ENCODE data around the gene NCKAP5.

NCKAP5 gene

DNA sequence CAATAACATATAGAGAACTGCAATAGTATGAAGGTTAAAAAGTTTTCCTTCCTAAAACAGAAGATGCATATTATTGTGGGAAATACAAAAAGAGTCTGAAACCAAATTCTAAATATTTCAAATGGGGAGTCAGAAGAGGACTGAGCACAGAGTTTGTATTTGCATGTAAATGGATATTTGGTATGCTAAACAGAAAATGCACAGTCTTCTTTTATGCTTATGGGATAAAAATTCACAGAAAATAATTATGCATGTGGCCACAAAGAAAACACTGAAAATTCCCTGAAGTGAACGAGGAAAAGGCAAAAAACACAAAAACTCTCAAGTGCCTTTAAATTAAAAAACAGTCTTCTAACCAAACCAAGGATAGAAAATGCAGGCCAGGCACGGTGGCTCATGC, 142.7 kb downstream of the NCKAP5 start:
- DNase-seq = no peak

DNA sequence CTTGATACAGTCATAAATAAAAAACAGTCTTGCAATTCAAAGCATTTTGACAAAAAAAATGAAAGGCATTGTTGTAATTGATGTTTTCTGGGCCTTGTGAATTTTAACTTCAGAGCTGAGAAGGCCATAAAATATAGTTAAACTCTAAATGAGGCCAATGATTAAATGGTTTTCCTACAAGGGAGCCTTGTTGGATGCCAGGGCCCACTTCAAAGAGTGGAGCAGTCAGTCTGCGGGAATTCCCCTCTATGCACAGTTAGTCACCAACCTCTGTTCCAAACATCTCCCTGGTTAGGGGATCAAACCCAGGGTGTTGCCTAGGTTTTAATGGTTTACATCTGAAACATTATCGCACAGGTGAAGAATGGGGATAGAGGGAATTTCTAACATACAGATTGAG, 143.4 kb downstream of the NCKAP5 start:
- no peak for DNase-seq

DNA sequence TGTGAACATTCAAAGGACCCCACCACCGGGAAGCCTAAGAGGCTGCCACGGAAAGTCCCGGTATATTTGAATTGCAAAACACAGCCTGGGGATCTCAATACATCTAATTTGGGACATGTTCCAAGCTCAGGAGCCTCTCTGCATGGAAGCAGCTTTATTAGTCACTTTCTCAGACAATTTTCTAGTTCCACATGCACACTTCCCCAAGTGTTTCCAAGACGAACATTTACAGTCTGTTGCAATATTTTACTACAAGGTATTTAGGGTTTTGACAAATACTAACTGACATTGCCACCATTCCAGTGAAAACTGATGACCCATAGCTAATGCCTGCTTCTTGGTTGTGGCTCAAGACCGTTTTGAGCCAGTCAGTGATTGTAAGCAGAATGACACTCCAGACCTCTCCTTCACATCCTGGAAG, 145.3 kb downstream of the NCKAP5 start:
- no peak for DNase-seq

DNA sequence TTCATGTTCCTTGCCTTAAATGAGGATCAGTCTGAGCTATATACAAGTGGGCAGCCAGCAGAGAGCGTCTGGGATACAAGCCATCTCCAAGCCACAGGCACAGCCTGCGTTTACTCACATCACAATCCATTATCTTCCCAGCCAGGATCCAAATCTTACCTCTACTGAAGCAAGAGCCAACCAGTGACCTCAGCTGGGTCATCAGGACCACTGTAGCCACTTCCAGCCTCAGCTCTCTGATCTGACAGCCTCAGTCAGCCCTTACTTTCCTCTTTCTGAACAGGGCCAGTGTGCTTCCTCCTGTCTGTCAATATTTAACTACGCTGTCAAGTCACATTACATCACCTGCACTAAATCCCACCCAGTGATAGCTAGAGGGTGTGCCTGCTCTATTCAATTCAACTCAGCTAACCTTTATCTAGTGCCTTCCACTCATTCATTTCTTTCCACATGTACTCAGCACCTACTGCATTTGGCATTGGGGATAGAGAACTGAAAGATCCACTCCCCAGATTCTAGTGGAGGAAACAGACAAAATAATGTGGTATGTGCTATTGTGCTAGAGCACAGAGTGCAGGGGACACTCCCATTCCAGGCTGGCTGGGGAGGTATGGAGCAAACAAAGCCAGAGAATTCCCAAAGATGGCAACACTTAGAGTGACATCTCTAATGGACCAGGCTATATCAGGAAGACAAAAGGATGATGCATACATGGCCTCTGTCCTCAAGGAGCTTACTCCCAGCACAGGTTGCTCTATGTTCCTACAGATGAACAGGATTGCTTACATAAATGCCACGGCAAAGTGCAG, 146.5 kb downstream of the NCKAP5 start:
- peak in 11 of 51 donors; percentile 1 to 30 (median 10) for DNase-seq

DNA sequence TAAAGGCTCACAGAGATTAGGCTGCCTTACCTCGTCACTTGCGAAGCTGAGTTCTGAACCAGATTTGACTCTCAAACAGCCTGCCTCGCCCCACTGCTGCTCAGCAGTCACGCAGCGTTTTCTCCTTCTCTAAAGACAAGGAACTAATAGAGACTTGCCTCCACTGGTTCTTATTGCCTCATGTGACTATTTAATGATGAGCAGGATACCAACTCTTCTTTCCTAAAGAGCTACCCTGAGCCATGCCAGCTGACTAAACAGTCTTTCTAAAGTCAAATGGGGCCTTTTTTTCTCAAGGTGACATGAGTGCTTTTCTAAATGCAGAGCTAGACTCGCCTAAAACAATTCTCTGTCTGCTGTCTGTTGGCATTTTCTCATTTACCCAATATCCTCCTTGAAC, 147.5 kb downstream of the NCKAP5 start:
- no peak for DNase-seq

DNA sequence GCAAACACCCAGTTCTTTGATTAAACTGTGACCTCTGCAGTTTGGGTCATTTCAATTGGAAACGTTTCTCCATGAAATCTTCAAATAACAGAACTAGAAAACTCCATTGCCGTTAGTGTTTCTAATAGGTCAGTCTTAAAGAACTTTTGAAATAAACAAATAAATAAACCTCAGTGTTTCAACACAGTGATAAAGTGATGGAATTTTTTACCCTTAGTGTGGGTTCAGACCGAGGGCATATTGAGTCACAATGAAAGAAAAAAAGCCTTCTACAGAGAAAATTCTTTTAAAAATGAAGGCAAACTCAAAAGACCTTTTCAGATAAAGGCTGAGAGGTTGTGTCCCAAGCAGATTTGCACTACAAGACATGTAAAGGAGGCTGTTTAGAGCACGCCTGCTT, 149.6 kb downstream of the NCKAP5 start:
- DNase-seq = no peak

DNA sequence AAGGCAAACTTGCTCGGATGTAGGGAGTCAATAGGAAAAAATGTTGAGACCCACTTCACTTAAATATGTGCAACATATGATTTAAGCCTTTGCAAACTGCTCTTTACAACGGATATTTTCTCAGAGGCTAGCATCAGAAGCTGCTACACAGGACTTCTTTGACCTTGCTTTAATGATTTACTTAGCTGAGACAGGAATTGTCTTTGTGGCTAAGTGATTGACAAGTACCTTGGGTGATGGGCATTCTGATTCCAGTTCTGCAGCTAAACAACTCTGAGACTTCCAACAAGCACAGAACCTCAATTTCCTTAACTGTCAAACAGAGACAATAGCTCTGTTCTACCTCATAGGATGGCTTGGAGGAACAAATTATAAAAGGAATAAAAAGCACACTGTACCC, 150.2 kb downstream of the NCKAP5 start:
- no peak for DNase-seq

DNA sequence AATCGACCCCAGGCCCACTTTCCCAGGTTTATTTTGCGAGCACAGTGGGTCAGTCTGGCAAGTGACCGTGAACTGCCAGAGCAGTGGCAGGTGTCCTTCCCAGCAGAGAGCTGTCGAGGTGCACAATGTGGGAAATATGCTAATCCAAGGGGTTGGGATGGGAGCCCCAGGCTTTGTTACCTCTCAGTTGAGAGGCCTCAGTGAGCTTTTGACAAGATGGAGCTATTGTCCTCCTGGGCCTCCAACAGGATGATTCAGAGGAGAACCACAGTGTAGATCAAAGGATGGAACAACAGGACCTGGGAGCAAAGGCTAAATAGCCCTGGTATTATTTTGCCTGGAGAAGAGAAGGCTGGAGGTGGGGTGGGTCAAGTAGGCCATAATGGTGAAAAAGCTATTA, 150.8 kb downstream of the NCKAP5 start:
- no peak for DNase-seq

DNA sequence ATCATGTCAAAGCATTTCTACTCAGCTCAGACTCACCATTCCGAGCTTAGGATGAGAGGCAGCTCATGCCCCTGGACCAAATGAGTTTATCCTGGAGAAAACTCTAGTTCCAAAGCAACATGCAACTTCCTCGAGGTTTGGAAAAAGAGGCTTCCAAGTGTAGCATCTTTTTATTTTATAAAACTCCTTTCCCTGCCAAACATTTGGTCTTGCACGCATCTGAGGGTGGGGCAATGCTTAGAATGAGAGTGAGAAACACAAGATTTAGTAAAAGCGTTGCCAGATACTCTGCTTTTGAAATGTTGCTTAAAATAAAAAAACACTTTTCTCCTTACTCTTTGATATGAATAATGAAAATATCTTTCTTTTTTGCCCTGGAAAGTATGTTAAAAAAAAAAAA, 151.5 kb downstream of the NCKAP5 start:
- no peak for DNase-seq

DNA sequence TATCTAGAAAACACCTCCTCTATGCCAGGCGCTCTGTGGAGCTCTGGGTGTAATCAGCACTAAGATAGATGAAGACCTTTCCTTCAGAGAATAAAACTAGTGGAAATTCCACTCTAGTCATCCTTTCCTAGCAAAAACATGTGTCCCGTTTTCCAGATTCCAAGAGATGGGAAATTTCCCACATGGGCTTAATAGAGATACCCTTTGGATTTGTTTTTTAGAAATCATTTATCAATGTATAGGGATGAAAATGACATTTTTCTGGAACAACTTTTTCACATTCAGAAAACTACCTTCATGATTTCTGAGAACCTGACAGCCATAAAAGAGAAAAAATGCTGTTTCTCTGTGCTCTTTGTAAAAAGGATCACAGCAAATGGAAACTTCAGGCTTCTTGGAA, 152.1 kb downstream of the NCKAP5 start:
- DNase-seq = no peak

DNA sequence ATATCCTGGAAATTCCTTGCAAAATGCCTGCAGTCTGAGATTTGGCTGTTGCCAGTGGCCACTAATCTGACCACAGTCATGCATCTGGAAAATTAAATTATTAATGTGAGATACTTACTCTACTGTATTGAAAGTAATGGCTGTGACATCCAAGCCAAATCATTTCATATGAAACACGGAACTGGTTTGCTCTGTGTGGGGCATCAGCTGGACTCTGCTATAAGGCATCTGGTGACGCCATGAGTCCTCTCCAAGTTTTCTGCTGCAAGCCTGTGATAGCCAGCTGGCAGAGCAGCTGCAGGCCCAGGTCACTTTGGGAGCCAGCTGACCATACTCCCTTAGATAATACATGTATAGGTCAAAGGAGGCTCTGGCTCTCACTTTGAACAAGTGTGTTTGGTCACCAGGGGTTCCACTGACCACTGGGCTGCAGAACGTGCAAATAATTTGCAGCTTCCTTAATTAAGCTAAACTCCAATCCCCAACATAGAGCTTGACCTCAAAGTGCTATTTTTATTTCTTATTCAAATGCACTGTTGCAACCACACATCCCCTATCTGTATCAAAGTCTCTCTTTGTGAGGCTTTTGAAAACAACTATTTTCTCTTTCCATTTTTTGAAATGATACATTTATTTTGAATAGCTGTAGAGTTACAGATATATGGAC, 152.9 kb downstream of the NCKAP5 start:
- DNase-seq = peak in 5 of 51 donors; percentile 2 to 24 (median 4)

DNA sequence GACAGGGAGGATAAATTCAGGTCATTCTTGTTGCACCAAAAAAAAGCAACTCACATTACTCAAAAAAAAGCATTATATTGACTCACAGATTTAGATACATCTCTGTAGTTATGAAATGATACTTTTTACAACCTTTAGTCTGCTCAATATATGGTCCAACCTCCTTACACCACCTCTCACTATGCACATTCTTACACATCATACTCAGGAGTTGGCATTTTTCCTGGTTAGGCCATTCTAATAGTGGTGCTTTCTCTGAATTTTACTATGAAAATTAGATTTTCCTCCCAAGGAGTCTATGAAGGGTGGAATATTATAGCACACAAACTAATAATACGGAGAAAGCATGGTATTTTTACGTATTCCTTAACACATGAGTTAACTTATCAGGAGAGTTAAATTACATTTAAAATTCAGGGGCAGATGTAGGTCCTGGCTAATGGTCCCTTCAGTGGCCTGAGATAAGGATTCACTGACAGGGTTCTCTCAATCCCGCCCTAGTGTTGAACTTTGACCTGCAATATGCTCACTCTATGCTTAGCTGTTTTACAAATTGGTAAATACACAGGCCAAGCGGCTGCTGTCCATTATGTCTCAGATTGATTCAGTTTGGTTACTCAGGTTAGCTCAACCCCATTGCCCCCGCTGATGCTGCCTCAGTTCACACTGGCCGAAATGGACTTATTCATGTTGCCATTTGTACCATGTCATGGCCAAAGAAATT, 153.6 kb downstream of the NCKAP5 start:
- no peak for DNase-seq

DNA sequence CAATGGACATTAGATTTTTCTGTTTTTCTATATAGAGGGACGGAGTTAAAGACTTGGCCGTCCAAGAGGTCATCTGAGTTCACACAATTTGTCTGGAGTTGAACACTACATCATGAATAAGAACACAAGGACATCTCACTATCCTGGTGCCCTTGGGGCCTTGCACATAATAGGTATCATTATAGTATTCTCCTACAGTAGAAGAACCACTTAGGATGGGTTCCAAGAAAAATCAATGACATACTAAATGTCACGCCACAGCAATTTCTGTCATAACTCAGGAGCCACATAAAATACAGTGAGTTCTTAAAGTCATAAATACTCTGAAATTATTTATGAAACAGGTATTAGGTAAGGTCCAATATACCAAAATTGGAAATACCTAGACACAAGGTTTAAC, 154.4 kb downstream of the NCKAP5 start:
- DNase-seq = no peak

DNA sequence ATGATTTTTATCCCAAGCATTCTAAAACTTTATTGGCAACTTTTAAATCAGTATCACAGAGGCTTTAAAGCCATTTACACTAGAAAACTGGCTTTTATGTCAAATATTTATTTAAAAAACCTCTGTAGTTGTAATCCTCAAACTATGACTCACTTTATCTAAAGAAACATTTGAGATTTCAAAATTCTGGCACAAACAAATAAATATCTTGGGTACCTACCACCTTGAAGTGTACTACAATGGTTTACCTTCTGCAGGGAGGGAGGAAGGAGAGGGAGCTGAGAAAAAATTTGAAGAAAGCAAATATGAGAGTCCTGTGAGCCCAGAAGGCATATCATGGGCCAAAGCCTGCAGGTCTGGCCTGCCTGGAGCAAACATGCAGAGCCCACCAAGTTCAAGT, 155.6 kb downstream of the NCKAP5 start:
- no peak for DNase-seq

DNA sequence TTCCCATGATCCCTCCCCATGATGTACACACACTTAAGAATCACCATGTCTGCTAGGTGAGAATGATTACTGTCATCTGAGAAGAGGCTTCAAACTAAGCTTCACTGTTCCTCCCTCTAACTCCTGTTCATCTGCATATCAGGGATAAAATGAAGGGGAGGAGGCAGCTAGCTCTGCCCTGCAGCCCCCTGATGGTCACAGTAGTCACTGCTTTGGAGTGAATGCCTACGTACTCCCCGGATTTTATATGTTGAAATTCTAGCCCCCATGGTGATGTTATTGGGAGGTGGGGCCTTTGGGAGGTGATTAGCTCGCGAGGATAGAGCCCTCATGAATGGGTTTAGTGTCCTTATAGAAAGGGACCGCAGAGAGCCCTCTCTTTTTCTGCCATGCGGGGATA, 156.4 kb downstream of the NCKAP5 start:
- no peak for DNase-seq

DNA sequence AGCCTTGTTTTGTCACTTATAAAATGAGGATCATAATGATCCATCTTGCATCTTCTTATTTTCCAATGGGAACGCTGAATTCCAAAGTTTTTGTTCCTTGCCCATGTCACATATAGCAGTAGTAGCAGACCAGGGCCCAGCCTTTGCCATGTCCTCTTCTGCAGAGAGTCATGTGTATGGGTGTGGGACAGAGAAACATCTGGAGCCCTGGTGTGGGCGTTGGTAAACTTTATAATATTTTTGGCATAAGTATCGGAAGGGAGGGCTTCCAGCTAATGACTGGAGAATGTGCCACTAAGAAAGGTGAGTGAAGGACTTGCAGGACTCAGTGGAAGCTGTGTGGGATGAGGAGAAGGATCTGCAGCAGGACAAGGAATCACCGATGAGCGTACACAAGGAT, 157.2 kb downstream of the NCKAP5 start:
- DNase-seq = no peak

DNA sequence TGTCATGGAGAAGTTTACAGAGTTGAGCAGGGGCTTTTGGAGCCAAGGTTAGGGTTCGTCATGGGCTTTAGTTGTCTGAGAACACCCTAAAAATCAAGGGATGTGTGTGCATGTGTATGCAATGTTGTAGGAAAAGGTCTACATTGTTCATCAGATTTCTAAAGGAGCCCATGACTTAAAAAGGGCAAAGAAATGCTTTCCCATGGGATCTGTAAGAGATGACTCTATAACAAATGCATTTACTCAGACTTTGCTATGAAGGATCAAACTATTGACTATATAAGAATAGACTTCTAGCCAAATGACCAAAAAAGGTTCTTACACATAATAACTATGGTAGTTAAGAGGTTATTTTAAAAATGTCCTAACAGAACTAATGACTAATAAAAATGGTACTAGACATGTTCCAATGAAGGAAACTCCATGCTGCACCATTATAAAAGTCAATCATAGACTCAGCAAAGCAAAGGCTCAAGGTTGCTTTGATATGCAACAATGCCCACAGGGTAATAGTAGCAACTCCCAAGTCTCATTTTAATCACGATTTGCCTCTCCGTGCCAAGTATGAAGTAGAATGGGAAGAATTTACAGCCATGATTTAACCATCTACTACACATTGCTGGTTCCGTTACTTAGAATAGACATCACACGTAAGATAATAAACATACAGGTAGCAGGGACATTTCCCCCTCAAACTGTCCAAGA, 158.5 kb downstream of the NCKAP5 start:
- no peak for DNase-seq

DNA sequence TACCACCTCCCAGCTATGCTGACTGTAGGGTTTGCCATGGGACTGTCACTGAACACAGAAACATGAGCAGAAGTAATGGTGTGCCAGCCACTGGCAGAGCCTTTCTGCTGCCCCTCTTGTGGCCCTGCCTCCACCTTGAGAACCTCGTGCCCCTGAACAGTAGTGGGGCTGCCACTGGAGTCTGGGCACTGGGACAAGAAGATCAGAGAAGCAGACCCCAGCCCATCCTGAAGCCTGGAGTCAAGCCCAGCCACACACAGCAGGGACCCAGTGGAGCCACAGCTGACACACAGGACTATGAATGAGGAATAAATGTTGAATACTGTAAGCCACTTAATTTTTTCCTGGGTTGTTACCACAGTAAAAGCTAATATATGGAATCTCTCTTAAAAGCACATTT, 159.6 kb downstream of the NCKAP5 start:
- DNase-seq = no peak

DNA sequence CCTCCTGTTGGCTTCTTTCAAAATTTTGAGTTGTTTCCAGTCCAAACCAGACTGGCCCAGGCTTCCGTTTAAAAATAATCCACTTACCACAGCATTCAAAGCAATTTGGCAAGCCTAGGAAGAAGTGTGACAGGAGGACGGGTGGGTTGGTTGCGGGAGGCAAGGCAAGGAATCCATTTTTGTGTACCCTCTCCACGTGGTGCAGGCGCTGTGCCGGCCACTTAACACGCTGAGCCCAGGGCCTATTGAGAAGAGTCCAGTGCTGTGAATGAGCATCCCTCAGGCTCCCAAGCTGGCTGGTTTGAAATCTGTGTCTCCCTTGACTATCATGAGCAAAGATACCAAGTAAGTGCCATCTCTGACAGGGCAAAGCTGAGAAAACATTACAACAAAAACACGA, 160.9 kb downstream of the NCKAP5 start:
- DNase-seq = peak in 1 of 51 donors; percentile 4

DNA sequence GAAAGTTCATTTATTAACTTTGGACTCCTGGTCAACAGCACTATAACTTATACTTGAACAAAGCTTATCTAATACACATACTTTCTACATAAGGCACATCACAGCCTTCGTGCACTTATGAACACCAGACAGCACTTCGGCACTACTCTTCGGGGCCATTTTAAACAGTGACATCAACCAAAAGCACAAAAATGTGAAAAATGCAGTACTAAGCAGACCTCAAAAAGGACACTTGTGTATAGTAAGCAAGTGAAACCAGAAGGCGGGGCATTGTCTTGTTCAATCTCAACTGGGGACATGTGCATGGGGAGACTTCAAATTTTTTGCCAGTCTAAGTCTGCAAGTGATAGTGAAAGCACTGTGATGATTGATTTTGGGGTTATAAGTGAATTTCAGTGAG, 163.0 kb downstream of the NCKAP5 start:
- no peak for DNase-seq

DNA sequence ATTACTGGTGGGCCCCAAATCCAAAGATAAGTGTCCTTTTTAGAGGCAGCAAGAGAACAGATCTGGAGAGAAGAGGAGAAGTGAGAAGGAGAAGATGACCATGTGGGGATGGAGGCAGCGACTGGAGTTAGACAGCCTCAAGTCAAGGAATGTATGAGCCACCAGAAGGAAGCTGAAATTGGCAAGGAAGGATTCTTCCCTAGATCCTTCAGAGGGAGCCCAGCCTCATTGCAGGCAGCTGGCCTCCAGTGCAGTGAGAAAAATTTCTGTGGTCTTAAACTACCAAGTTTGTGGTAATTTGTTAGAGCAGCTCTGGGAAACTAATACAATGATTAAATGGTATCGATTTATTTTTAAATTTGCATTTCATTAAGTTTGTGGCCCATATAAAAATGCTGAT, 167.9 kb downstream of the NCKAP5 start:
- DNase-seq = no peak

DNA sequence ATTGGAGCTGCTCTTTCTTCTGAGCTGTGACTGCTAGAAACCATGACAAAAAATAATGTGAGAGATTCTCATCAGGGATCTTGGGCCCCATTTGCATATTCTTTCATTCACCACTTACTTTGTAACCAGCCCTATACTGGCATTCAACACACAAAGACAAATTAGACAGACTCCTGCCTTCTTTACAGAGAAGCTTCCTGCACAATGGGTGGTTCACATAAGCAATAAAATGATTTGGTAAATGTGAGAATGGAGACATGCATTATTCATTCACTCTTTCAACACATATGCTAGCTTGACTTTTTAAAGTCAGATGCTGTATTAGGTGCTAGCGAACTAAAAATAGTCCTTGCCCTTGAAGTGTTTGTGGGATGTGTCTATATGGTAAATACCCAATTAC, 174.4 kb downstream of the NCKAP5 start:
- no peak for DNase-seq

Measured in hypothalamus (tissue), 51 donors.